Measurements from ENCODE around the gene AATK. TPM values are rescaled to one million over a fixed set of nuclear protein-coding genes. Genes with fewer than 3 reads are reported as not detected.

Gene AATK
- total and polyA plus RNA-seq, 2 of the 13 experiments (the other 11 are each of a cell fraction or from before 2014, with no cell fraction given), result 2.9 to 8.4 TPM

DNA sequence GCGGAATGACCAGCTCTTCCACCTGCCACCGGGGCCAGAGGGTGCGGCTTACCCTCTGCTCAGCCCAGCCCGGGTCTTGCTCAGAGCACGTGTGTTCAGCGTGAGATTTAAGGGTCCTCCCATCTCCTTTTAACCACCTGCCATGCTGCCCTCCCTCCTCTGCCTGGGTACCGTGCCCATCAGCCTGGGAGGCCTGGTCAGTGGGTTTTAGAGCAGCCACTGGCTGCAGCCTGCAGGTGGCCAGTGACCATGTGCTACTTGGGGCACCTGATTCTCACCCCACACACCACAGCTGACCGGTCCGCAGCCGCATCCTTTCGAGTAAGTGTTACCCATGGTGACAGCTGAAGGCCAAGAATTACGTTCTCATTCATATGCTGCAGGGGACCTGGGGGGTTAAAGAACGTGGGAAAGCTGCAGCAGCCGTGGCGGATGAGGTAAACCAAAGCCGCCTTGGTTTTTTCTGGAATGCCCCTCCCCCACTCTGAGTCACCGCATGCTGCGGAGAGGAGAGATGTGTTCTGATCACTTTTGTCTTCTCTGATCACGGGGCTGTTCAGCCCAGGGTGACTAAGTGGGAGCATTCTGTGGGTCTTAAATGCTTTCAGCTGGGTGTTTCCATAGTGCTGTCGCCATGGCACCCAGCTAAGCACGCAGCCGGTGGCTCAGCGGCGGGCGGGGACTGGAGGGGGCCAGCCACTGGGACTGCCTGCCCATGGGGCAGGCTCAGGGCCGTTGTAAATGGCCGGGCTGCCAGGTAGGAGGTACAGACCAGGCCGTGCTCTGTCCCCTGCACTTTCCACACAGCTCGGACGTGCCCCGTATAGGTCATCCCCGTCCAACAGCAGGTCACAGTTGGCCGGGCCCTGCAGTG is 71.3 kb downstream of the AATK start (continued):
- peak; percentile 52 for TF ChIP-seq ZNF687 (CRISPR knock-in tag; IDR thresholded peaks at IDR 0.05)
- peak; percentile 92; the same call in 1 of the 2 replicates for TF ChIP-seq U2AF2 (IDR thresholded peaks at IDR 0.05; ENCODE audit: low read depth, low read length)
- TF ChIP-seq ZSCAN31 (CRISPR knock-in tag; IDR thresholded peaks at IDR 0.05; ENCODE audit: low read depth), result 0 out of 2 replicates have a peak, but pooled peaks have one; percentile 24
- TF ChIP-seq GATAD2A (CRISPR knock-in tag; IDR thresholded peaks at IDR 0.05), result peak; percentile 41; the same call in 1 of the 2 replicates
- TF ChIP-seq KAT2B (IDR thresholded peaks at IDR 0.05; ENCODE audit: borderline replicate concordance, low read depth, low read length), result no peak
- peak; percentile 89 for TF ChIP-seq RFX3 (CRISPR knock-in tag; IDR thresholded peaks at IDR 0.05)
- peak; percentile 55; the same call in 1 of the 2 replicates for TF ChIP-seq FOSL1 (CRISPR knock-in tag; IDR thresholded peaks at IDR 0.05; ENCODE audit: borderline replicate concordance)
- 0 out of 2 replicates have a peak, but pooled peaks have one; percentile 42 for TF ChIP-seq DNMT1 (CRISPR knock-in tag; IDR thresholded peaks at IDR 0.05)
- TF ChIP-seq, protein P1, sequence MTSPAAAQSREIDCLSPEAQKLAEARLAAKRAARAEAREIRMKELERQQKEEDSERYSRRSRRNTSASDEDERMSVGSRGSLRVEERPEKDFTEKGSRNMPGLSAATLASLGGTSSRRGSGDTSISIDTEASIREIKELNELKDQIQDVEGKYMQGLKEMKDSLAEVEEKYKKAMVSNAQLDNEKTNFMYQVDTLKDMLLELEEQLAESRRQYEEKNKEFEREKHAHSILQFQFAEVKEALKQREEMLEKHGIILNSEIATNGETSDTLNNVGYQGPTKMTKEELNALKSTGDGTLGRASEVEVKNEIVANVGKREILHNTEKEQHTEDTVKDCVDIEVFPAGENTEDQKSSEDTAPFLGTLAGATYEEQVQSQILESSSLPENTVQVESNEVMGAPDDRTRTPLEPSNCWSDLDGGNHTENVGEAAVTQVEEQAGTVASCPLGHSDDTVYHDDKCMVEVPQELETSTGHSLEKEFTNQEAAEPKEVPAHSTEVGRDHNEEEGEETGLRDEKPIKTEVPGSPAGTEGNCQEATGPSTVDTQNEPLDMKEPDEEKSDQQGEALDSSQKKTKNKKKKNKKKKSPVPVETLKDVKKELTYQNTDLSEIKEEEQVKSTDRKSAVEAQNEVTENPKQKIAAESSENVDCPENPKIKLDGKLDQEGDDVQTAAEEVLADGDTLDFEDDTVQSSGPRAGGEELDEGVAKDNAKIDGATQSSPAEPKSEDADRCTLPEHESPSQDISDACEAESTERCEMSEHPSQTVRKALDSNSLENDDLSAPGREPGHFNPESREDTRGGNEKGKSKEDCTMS (CRISPR knock-in tag; conservative IDR thresholded peaks at IDR 0.05), result no peak
- peak; percentile 59; the same call in 1 of the 2 replicates for TF ChIP-seq SIN3A (IDR thresholded peaks at IDR 0.05; ENCODE audit: borderline replicate concordance, low read depth, low read length)
- TF ChIP-seq SAP130 (CRISPR knock-in tag; IDR thresholded peaks at IDR 0.05; ENCODE audit: low read depth), result peak; percentile 49; the same call in 1 of the 2 replicates
- 0 out of 2 replicates have a peak, but pooled peaks have one; percentile 46 for TF ChIP-seq CAMTA2 (CRISPR knock-in tag; IDR thresholded peaks at IDR 0.05; ENCODE audit: borderline replicate concordance)
- TF ChIP-seq EP300 (IDR thresholded peaks at IDR 0.05; ENCODE audit: low read depth in 2 of 2, low read length in 2 of 2), result peak in 1 of 2 experiments; percentile 25; a peak in 1 of 4 replicates
- TF ChIP-seq EP300 (CRISPR knock-in tag; IDR thresholded peaks at IDR 0.05; ENCODE audit: borderline replicate concordance), result no peak
- no peak for TF ChIP-seq IRX3 (CRISPR knock-in tag; IDR thresholded peaks at IDR 0.05; ENCODE audit: borderline replicate concordance, low read depth)
- TF ChIP-seq ZBTB1 (CRISPR knock-in tag; IDR thresholded peaks at IDR 0.05; ENCODE audit: borderline replicate concordance), result no peak
- TF ChIP-seq FOSL2 (CRISPR knock-in tag; IDR thresholded peaks at IDR 0.05), result peak; percentile 94
- TF ChIP-seq RBM22 (optimal IDR thresholded peaks at IDR 0.05; ENCODE audit: low read length), result peak; percentile 90
- TF ChIP-seq NR1H2 (CRISPR knock-in tag; IDR thresholded peaks at IDR 0.05; ENCODE audit: borderline replicate concordance, low read depth), result no peak
- TF ChIP-seq KDM2A (CRISPR knock-in tag; IDR thresholded peaks at IDR 0.05; ENCODE audit: borderline replicate concordance, low read depth), result peak; percentile 37; the same call in 1 of the 2 replicates

Measured in HepG2 (cell line).